NOMO-1 (cell line): ENCODE results near the gene GRIK5.

ENCODE experiments used
- DNase-seq, 2 experiments: peaks; one replicate each; lab custom pipeline; 2025; ENCODE audit not compliant: unreplicated experiment in 2 of 2; lab: John Stamatoyannopoulos, UW

GRIK5 gene

DNA sequence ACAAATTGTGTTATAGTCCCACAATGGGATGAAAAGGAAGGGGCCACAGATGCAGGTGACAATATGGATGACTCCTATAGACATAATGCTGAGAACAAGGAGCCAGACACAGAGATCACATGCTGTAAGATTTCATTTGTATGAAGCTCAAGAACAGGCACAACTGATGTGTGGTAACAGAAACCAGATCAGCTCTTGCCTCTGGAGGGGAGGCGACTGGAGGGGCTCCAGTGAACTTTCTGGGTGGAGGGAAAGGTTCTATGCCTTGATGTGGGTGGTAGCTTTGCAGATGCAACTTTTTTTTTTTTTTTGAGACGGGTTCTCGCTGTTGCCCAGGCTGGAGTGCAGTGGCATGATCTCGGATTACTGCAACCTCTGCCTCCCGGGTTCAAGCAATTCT, 104.9 kb downstream of the GRIK5 start:
- DNase-seq = no peak

DNA sequence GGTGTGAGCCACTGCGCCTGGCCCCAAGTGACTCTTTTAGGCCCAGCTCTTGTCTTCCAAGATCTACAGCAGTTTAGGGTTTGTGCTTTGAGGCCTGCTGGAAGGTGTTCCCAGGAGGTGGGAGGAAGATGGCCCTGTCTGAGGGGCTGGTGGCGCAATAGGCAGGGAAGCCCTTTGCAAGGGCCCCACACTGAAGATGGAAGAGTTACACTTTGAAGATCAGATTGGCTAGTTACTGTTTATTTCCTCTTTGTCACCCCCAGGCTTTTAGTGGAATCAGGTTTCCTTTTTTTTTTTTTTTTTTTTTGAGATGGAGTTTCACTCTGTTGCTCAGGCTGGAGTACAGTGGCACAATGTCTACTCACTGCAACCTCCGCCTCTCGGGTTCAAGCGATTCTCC, 109.0 kb downstream of the GRIK5 start:
- peak; percentile 29 to 44 for DNase-seq

DNA sequence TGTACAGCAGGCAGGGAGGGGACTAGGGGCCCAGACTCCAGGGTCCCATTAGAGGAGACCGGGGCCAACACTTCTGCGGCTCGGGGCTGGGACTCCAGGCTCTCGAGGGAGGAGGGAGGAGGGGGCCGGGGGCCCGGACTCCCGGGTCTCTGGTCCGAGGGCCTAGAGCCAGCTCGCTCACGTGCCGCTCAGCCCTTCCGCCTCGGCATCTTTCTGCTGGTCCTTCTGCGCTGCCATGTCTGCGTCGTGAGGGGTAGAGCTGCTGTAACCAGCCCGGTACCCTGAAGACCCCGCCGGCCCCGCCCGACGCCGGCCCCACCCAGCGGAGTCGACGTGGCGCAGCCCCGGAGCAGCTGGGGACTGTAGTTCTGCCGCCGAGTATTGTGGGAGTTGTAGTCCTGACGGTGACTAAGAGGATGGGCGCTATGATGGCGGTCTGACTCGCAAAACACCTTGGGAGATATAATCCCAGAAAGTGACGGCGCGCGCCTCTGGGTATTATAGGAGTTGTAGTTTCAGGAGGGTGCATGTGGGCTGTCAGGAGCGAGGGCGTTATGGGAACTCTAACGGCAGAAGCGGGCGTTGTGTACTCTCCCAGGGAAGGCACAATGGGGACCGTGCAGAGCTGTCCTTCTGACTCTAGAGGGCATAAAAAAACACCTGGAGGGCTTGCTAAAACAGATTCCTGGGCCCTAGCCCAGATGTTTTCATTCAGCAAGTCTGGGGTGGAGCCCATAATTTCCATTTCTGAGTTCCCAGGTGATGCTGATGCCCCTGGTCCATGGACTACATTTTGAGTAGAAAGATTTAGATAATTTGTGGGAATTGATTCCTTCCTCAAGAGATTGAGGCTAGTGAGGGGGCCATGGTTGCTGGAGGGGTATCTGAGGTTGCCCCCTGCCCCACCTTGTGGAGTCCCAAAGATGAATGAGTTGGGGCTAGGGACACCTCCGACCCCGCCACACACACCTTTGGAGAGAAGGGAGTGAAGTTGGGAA, 110.7 kb downstream of the GRIK5 start, which contains the start of gene RABAC1:
TSS of gene RABAC1 (minus strand) at position 266 of the 998 bp plus-strand sequence. CDS start at position 237, 29 bp downstream.
- peak; percentile 89 to 90 for DNase-seq

DNA sequence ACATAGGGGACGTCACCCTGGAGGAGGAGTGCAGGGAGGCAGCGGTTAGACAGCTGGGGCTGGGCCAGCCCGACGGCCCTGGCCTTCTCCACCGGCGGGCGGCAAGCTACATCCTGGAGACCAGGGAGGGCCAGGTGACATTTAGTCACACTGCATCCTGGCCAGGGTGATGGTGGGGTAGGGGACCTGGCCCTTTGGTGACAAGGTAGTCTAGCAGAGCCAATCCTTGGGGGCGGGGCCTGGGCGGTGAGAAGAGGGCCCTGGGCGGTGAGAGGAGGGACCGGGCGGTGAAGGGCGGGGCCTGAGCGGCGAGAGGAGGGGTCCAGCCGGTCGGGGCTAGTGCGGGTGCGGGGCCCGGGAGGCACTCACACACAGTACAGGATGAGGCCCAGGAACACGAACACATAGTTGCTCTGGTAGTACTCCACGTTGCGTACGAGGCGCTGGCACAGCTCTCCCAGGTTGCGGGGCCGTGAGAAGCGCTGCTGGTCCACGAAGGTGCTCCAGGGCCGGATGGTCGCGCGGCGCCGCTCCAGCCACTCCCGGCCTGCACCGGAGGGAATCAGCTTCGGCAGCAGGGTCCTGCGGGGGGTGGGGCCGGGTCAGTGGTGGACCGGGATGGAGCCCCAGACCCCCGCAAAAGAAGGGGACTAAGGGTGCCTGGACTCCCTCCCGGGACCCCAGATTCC, 111.5 kb downstream of the GRIK5 start:
- DNase-seq = peak; percentile 58 to 59

DNA sequence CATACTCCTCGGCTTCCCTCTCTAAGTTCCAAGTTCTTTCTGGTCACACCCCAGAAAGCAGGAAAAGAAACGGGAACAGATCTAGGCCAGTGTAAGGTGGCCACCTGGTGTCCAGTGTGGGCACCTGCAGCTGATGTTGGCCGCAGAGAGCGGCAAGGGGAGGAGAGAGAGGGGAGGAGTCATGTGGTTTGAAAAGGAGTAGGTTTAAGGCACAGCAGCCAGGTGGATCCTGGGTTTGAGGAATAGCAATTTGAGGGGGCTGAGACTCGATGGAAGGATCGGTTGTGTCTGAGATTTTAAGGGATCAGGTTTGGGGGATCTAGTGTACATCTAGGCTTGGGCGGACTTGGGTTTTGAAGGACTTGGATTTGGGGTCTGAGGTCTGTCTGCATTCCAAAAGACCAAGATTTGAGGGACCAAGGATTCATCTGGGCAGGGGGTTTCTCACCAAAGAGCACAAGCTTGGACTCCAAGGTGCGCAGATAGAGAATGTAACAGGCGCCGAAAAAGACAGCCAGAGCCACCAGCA, 112.1 kb downstream of the GRIK5 start:
- DNase-seq = peak; percentile 69 to 74

DNA sequence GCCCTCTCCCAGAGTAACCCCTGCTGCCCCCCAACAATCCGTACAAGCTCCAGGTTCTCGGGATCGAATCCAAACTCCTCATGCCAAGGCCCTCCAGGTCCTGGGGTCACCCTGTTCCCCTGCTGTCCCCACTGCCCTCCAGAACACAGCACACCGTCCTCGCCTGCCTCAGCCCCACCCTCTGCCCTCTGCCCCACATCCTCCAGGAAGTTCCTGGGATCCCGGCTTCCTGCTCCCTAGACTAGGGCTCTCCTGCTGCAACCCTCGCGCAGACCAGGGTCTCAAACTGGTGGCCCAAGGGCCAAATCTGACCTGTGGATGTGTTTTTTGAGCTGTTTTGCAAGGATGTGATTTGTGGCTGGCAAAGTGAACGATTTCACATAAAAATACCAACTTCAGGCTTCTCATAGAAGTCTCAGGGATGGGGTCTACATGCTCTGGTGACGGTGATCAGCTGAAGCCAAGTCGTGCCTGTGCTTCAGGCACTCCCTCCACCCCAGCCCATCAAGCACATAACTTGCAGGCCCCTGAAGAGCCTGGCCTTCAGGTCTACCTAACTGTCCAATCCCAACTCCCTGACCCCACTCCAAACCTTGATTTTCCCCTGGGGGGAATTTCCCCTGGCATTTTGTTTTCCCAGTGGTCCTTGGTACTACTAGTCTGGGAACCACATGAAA, 112.7 kb downstream of the GRIK5 start:
- DNase-seq = no peak

DNA sequence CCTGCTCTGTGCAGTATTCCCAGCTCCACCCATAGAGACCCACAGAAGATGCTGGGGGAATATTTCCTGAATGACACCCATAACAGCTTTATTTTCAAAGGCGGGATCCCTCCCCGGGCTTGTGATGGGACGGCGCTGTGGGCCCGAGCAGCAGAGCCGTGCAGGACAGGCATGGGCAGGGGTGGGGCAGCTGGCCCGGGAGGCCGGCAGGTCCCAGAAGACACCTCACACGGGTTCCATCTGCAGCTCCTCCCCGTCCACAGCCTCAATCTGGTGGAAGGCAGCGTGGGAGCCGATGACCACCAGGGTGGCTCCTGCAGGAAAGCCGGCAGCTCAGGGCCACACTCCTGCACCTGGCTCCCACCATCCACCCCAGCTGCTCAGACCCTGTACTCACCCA, 113.4 kb downstream of the GRIK5 start:
- no peak for DNase-seq

DNA sequence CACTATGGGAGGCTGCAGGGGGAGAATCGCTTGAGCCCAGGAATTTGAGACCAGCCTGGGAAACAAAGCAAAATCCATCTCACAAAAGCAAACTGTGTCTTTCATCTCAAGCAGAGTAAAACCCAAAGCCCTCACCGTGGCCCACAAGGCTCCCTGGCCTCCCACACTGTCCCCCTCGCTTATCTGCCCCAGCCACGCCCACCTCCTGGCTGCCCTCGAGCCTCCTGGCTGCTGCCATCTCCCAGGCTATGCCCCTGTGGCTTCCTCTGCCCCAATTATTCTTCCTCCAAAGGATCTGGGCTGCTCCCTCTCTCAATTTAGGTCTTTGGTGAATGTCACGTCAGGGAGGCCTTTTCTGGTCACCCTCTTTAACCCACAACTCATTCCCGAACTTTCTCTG, 114.5 kb downstream of the GRIK5 start:
- no peak for DNase-seq

DNA sequence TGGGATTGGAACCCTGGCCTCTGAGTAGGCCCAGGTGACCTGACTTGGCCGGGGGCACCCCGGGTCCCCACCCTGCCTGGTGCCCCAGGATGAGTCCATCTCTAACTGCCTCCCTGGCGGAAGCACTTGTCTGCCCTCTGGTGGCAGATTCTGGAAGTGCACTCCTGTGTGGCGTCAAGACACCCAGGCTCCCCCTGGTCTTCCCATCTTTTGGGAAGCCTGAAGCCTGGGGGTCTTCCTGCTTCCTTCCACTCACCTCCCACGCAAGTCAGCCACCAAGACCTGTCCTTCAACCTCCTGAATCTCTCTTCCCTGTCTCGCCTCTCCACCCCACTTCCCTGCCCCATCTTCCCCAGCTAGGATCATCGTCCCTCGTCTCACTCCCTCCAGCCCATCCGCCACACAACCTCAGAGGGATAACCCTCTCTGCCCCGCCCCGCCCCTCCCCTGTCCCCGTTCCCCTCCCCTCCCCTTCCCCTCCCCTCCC, 118.3 kb downstream of the GRIK5 start:
- peak; percentile 27 to 62 for DNase-seq
